NCI-H146 (cell line): Measurements from ENCODE around the gene RGS3.
"Not testable (repeated sequence)": the region's sequence is repeated elsewhere in the genome, so short reads cannot be mapped to it uniquely, and the experiment has no call there.

ENCODE experiments used
- DNase-seq: peaks from one replicate; lab custom pipeline; 2025; lab: John Stamatoyannopoulos, UW

The RGS3 gene

DNA sequence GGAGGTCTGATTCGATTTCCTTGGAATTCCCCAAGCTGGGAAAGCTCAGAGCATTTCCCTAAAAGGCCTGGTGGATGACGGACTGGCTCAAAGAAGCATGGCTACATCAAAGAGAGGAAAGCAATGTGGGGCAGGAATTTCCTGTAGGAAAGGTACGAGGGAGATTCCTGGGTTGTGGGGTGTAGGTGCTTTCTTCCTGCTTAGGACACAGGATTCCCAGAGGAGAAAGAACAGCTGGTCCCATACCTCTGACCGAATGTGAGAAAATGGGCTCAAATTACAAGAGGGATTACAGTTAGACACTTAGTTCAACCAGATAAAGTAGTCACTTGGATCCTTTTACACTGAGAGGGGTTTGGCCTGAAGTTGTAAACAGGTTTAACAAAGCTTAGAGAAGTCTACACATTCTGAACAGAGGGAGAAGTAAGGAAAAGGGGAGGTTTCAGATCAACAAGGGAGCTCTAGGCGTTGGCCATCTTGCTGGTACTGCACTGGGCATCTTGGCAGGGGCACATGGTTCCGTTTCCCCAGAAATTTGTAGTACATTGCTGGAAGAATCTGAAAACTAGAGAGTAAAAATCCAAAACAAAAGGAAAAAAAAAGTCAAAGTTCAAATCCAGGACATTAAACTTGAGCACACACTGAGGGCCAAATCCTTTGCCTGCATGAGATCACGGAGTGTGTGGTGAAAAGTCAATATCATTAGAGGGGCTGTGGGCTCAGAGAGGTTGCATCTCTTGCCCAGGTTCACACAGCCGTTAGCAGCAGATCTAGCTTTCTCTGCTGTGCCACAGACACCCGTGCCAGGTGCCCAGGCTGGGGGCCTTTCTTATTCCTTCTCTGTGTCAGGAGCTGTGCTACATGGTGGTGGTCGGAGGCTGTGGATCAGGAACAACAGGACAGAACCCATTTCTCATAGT lies 171.3 kb downstream of the RGS3 start:
- no peak for DNase-seq

DNA sequence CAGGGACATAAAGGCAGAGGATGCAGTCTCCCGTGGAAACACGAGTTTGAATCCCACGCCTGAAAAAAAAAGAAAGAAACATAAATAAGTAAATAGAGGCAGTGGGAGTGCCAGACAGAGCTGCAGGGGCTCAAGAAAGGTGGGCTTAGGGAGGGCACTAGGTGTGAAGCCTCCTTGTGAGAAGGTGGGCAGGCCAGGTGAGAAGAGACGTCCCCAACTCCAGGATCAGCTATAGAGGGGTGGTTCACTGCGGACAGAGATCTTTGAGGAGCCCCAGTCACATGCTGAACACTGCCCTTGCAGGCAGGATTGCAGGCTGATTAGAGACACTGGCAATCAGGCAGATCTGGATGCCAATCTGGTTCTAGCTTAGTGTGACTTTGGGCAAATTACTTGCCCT lies 172.1 kb downstream of the RGS3 start:
- DNase-seq: no peak

GRCh38 chr9:113636165-113636564 lies 172.6 kb downstream of the RGS3 start:
- DNase-seq: no peak

- no peak for DNase-seq
These were observed 173.2 kb downstream of the RGS3 start for GRCh38 chr9:113636693-113637092.

DNA sequence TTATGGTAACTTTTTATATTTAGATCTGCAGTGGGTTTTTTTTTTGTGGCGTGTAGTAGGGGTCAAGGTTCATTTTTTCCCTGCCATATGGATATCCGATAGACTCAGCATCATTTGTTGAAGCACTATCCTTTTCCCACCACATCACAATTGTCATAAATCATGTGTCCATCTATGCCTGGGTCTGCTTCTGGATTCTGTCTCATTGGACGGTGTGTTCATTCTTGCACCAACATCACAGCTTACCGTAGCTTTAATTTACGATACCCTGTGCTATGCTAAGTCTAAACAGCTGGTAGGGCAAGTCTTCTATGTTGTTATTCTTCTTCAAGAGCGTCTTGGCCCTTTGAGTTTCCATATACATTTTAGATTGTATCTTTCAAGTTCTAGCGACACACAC lies 175.0 kb downstream of the RGS3 start:
- DNase-seq: no peak

DNA sequence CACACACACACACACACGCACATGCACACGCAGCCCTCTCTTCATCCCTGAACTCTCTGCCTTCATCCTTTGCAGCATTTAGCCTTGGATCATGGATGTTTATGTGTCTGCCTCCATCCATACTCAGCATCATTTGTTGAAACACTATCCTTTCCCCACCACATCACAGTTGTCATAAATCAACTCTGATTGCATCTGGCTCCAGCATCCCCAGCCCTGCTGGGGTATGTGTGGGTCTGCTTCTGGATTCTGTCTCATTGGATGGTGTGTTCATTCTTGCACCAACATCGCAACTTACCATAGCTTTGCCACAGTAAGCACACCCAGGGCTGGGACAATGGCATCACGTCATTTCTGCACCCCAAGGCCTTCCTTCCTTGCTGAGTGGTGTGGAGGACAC lies 175.4 kb downstream of the RGS3 start:
- no peak for DNase-seq

DNA sequence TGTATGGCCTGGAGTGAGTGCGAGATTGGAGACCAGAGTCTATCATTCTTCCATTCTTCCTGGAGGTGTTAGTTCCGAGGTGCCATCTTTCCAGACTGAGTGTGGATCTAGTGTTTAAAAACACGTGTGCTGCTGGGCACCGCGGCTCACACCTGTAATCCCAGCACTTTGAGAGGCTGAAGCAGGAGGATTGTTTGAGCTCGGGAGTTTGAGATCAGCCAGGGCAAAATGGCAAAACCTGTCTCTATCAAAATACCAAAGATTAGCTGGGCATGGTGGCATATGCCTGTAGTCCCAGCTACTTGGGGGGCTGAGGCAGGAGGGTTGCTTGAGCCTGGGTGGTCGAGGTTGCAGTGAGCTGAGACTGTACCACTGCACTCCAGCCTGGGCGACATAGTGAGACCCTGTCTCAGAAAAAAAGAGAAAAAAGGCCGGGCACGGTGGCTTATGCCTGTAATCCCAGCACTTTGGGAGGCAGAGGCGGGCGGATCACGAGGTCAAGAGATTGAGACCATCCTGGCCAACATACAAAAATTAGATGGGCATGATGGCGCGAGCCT lies 176.0 kb downstream of the RGS3 start:
- not testable (repeated sequence) for DNase-seq

GRCh38 chr9:113640418-113640817 lies 176.9 kb downstream of the RGS3 start:
- DNase-seq: no peak

DNA sequence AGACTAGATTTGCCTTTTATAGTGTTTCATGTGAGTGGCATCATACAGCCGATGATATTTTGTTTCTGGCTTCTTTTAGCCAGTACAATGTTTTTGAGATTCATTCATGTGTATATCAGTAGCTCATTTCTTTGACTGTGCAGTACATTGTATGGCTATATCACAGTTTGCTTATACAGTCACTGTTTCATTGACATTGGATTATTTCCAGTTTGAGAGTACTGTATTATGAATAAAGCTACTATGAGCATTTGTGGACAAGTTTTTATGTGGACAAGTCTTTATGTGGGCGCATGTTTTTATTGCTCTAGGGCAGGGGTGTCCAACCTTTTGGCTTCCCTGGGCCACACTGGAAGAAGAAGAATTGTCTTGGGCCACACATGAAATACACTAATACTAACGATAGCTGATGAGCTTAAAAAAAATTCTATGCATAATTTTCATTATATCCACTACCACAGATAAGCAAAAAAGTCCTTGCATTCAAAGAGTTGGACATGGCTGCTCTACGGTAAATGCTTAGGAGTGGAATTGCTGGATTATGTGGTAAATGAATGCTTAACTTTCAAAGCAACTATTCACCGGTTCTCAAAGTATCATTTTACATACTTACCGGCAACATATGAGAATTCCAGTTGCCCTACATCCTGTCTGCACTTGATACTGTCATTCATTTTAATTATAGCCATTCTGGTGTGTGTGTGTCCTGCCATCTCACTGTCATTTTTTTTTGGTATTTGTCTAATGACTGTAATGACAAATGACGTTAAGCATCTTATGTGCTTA lies 177.8 kb downstream of the RGS3 start:
- DNase-seq: no peak

DNA sequence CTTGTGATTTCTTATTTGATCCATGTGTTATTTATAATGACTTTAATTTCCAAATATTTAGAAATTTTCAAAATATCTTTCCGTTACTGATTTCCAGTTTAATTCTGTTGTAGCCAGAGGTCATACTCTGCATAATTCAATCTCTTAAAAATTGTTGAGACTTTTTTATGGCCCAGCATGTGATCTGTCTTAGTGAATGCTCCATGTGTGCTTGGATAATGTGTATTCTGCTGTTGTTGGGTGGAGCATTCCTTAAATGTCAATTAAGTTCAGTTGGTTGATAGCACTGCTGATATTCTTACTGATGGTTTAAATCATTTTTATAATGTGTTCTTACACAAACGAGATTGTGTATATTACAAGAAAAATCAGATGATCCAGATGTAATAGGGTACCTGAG lies 180.8 kb downstream of the RGS3 start:
- no peak for DNase-seq

DNA sequence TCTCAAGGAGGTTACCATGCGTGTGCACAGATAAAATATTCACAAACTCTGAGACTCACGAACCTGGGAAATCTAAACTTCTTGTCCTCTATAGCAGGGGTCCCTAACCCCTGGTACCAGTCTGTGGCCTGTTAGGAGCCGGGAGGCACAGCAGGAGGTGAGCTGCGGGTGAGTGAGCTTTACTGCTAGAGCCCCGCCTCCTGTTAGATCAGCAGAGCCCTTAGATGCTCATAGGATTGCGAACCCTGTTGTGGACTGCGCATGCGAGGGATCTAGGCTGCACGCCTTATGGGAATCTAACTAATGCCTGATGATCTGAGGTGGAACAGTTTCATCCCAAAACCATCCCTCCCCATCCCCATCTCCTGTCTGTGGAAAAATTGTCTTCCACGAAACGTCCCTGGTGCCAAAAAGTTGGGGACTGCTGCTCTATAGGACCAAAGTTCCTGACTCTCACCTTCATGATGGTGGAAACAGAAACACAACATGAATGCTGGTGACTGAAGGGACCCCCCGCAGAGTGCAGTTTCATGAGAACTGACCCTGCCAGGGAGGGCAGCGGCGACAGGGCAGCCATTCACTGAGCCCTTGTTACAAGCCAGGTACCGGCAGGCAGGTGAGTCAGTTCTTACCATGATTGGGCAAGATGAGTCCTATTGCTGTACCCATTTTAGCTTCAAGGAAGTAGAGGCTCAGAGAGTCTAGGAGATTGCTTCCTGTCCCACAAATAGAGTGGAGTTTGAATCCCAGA lies 181.9 kb downstream of the RGS3 start:
- peak; percentile 10 for DNase-seq

DNA sequence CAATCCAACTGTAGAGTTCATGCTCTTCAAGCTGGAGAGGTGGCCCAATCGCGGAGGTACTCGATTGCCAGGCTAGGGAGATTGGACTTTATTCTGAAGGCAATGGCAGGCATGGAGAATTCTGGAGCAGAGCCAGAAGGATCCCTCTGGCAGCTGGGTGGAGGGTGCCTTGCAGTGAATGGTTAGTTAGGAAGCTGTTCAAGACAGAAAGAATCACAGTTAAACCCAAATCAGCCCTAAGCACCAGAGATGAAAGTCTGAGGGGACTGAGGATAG lies 182.4 kb downstream of the RGS3 start:
- no peak for DNase-seq

DNA sequence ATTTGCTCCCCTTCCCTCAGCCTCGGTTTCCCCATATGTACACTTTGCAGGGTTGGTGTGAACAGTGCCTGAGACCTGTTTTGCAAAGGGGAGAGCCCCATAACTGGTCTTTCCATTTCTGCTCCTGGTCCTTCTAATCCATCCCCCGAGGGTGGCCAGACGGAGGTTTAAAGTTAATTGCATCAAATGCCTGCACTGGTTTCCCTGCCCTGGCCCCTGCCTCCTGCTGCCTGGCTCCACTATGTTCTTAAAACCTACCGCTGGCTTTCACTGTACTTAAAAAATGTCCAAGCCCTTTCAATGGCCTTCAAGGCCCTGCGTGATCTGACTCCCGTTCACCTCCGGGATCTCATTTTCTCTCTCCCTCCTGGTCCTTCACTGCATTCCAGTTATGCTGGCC lies 183.0 kb downstream of the RGS3 start:
- DNase-seq: no peak
